H1 (cell line): ENCODE measurements around the gene SLC16A5. TPM values are rescaled to one million over a fixed set of nuclear protein-coding genes. Genes with fewer than 3 reads are reported as not detected.

ENCODE experiments used
- CTCF ChIA-PET: fragments of 300-600 bp; sonication (Branson Sonifier 250); formaldehyde crosslinking; loops from one replicate; lab custom pipeline; 2021; ENCODE audit not compliant: partially characterized antibody; lab: Charles Lee
- POLR2A ChIA-PET: fragments of 300-600 bp; sonication (Branson Sonifier 250); formaldehyde crosslinking; loops from one replicate; lab custom pipeline; 2021; ENCODE audit warnings: inconsistent platforms; ENCODE audit not compliant: partially characterized antibody; lab: Charles Lee
- DNase-seq, 2 experiments: peaks; one replicate each; pipeline versions ENCODE4 v3.0.0 to v3.0.0-alpha.2; 2010 to 2022; ENCODE audit warnings: low spot score in 2 of 2, low read depth in 1 of 2, mixed read lengths in 1 of 2
- FAIRE-seq: peaks from 2 replicates; lab custom pipeline; 2011; peaks lifted over from hg19 to GRCh38; lab: Jason Lieb, UNC
- H2AFZ ChIP-seq: 2 replicates; pipeline ENCODE4 v1.8.1; 2012; ENCODE audit warnings: low read length, inconsistent platforms
- H2AK5ac ChIP-seq: 2 replicates; pipeline ENCODE4 v1.6.1; 2013; ENCODE audit warnings: low read depth, low read length
- H2BK120ac ChIP-seq: replicated peaks from 2 replicates; pipeline ENCODE3; 2013; ENCODE audit warnings: low read depth, low read length, inconsistent platforms
- H2BK12ac ChIP-seq: 2 replicates; pipeline ENCODE4 v1.6.1; 2013; ENCODE audit warnings: low read depth, low read length
- H2BK15ac ChIP-seq: 2 replicates; pipeline ENCODE4 v1.6.1; 2013; ENCODE audit warnings: low read length
- H2BK20ac ChIP-seq: 2 replicates; pipeline ENCODE4 v1.6.1; 2013; ENCODE audit warnings: low read length
- H2BK5ac ChIP-seq: 2 replicates; pipeline ENCODE4 v1.6.1; 2013; ENCODE audit warnings: low read depth, low read length
- H3K14ac ChIP-seq: 2 replicates; pipeline ENCODE4 v1.6.1; 2013; ENCODE audit warnings: inconsistent platforms; ENCODE audit not compliant: insufficient read length
- H3K18ac ChIP-seq: 2 replicates; pipeline ENCODE4 v1.6.1; 2013; ENCODE audit warnings: low read length; ENCODE audit errors: extremely low read depth
- H3K23ac ChIP-seq: 2 replicates; pipeline ENCODE4 v1.6.1; 2013; ENCODE audit warnings: inconsistent platforms; ENCODE audit not compliant: insufficient read length
- H3K23me2 ChIP-seq: 2 replicates; pipeline ENCODE4 v1.6.1; 2013; ENCODE audit warnings: low read depth, low read length
- H3K27ac ChIP-seq: 2 replicates; pipeline ENCODE4 v1.6.1; 2011; ENCODE audit warnings: low read depth, low read length, inconsistent platforms
- H3K27me3 ChIP-seq, 4 experiments: replicated peaks in 1 of 4; 1 replicate in 1 of 4; 2 replicates in 3 of 4; pipeline versions ENCODE4 v1.6.1 to v1.8.1; 2011 to 2013; ENCODE audit warnings: low read length in 3 of 4, mild to moderate bottlenecking in 3 of 4, inconsistent platforms in 2 of 4, mixed read lengths in 2 of 4, moderate library complexity in 1 of 4; ENCODE audit not compliant: control insufficient read depth in 3 of 4, insufficient read depth in 3 of 4; ENCODE audit errors: extremely low read depth in 1 of 4
- H3K36me3 ChIP-seq, 4 experiments: 2 replicates each; pipeline versions ENCODE4 v1.6.1 to v1.8.1; 2011 to 2013; ENCODE audit warnings: mild to moderate bottlenecking in 4 of 4, low read length in 3 of 4, moderate library complexity in 2 of 4, control low read depth in 1 of 4, inconsistent platforms in 1 of 4; ENCODE audit not compliant: insufficient read depth in 4 of 4, control insufficient read depth in 2 of 4
- H3K4ac ChIP-seq: replicated peaks from 2 replicates; pipeline ENCODE3; 2013; ENCODE audit warnings: low read length, low read depth, mixed read lengths, inconsistent platforms; ENCODE audit not compliant: insufficient read length
- H3K4me1 ChIP-seq, 4 experiments: replicated peaks in 1 of 4; 1 replicate in 1 of 4; 2 replicates in 3 of 4; pipeline versions ENCODE4 v1.6.1 to v1.8.1; 2011 to 2013; ENCODE audit warnings: low read length in 3 of 4, inconsistent platforms in 2 of 4, mixed read lengths in 1 of 4; ENCODE audit not compliant: insufficient read depth in 4 of 4, control insufficient read depth in 3 of 4
- H3K4me2 ChIP-seq, 2 experiments: 2 replicates each; pipeline versions ENCODE4 v1.6.1 to v1.8.1; 2011 to 2013; ENCODE audit warnings: low read depth in 2 of 2, low read length in 2 of 2, control low read depth in 1 of 2, inconsistent platforms in 1 of 2, mild to moderate bottlenecking in 1 of 2; ENCODE audit not compliant: insufficient read depth in 1 of 2
- H3K4me3 ChIP-seq, 4 experiments: fragments of 200-600, 300-600 bp in 1 of 4; sonication (generic), shearing (Covaris generic), sonication (Bioruptor Twin) in 1 of 4; 2 replicates each; pipeline versions ENCODE4 v1.5.1 to v1.8.1; 2011 to 2016; ENCODE audit warnings: low read length in 4 of 4, low read depth in 3 of 4, control low read depth in 2 of 4, inconsistent platforms in 2 of 4, mild to moderate bottlenecking in 2 of 4, mixed read lengths in 1 of 4, moderate library complexity in 1 of 4; ENCODE audit not compliant: insufficient read depth in 2 of 4; ENCODE audit errors: extremely low read depth in 1 of 4
- H3K56ac ChIP-seq: replicated peaks from 2 replicates; pipeline ENCODE3; 2013; ENCODE audit warnings: low read depth, mild to moderate bottlenecking, mixed read lengths, low read length, inconsistent platforms; ENCODE audit not compliant: insufficient read length
- H3K79me1 ChIP-seq: 2 replicates; pipeline ENCODE4 v1.6.1; 2013; ENCODE audit warnings: low read depth, low read length, control low read depth
- H3K79me2 ChIP-seq, 2 experiments: 2 replicates each; pipeline versions ENCODE4 v1.6.1 to v1.8.1; 2012 to 2013; ENCODE audit warnings: low read length in 2 of 2, mild to moderate bottlenecking in 2 of 2, inconsistent platforms in 1 of 2; ENCODE audit not compliant: insufficient read depth in 2 of 2, control insufficient read depth in 1 of 2
- H3K9ac ChIP-seq, 4 experiments: replicated peaks in 1 of 4; 1 replicate in 1 of 4; 2 replicates in 3 of 4; pipeline versions ENCODE4 v1.6.1 to v1.8.1; 2011 to 2013; ENCODE audit warnings: low read depth in 3 of 4, low read length in 3 of 4, control low read depth in 2 of 4, mild to moderate bottlenecking in 2 of 4, moderate library complexity in 2 of 4, inconsistent platforms in 1 of 4; ENCODE audit errors: extremely low read depth in 1 of 4
- H3K9me3 ChIP-seq, 2 experiments: 2 replicates each; pipeline versions ENCODE4 v1.6.1 to v1.8.1; 2012 to 2013; ENCODE audit warnings: mild to moderate bottlenecking in 2 of 2, moderate library complexity in 2 of 2, control low read depth in 1 of 2, inconsistent platforms in 1 of 2, low read depth in 1 of 2, low read length in 1 of 2, mixed read lengths in 1 of 2; ENCODE audit not compliant: insufficient read depth in 2 of 2
- H4K20me1 ChIP-seq, 2 experiments: replicated peaks in 1 of 2; 2 replicates each; pipeline versions ENCODE3 to v1.8.1; 2011 to 2013; ENCODE audit warnings: inconsistent platforms in 2 of 2, low read length in 2 of 2, mild to moderate bottlenecking in 1 of 2; ENCODE audit not compliant: insufficient read depth in 2 of 2, control insufficient read depth in 1 of 2
- H4K5ac ChIP-seq: 2 replicates; pipeline ENCODE4 v1.6.1; 2013; ENCODE audit warnings: low read length, low read depth, mixed read lengths, inconsistent platforms; ENCODE audit not compliant: insufficient read length
- H4K8ac ChIP-seq: 2 replicates; pipeline ENCODE4 v1.8.0; 2013; ENCODE audit warnings: mild to moderate bottlenecking, moderate library complexity, low read length, inconsistent platforms; ENCODE audit not compliant: insufficient read depth; ENCODE audit errors: extremely low read depth
- H4K91ac ChIP-seq: replicated peaks from 2 replicates; pipeline ENCODE3; 2013; ENCODE audit warnings: low read length, mixed read lengths, inconsistent platforms; ENCODE audit not compliant: insufficient read length
- CHD1 ChIP-seq: IDR thresholded peaks from 2 replicates; pipeline ENCODE4 v1.6.1; 2012; ENCODE audit warnings: low read depth, low read length, improper control_type of control experiment
- CTCF ChIP-seq, 3 experiments: IDR thresholded peaks; 1 replicate in 2 of 3; 2 replicates in 1 of 3; pipeline versions ENCODE4 v1.5.1 to v1.6.1; 2011; ENCODE audit warnings: low read length in 3 of 3, mild to moderate bottlenecking in 3 of 3, inconsistent platforms in 2 of 3, low read depth in 1 of 3, moderate library complexity in 1 of 3; ENCODE audit not compliant: insufficient read depth in 1 of 3; ENCODE audit errors: control extremely low read depth in 1 of 3
- JUN ChIP-seq: IDR thresholded peaks from 2 replicates; pipeline ENCODE4 v1.6.1; 2011; ENCODE audit warnings: low read depth, mild to moderate bottlenecking, improper control_type of control experiment, low read length
- NANOG ChIP-seq: IDR thresholded peaks from 2 replicates; pipeline ENCODE4 v1.6.1; 2011; ENCODE audit warnings: low read length, low read depth, mild to moderate bottlenecking, inconsistent platforms; ENCODE audit not compliant: insufficient read depth, poor library complexity, severe bottlenecking
- POLR2A ChIP-seq, 2 experiments: IDR thresholded peaks; 1 replicate in 1 of 2; 2 replicates in 1 of 2; pipeline ENCODE4 v1.6.1; 2011; ENCODE audit warnings: low read depth in 2 of 2, low read length in 2 of 2, mild to moderate bottlenecking in 2 of 2; ENCODE audit errors: control extremely low read depth in 1 of 2
- POLR2AphosphoS5 ChIP-seq: IDR thresholded peaks from 2 replicates; pipeline ENCODE4 v1.6.1; 2011; ENCODE audit warnings: low read depth, low read length
- RFX5 ChIP-seq: IDR thresholded peaks from 2 replicates; pipeline ENCODE4 v1.6.1; 2011; ENCODE audit warnings: low read depth, low read length, improper control_type of control experiment, borderline replicate concordance
- TAF1 ChIP-seq: IDR thresholded peaks from 2 replicates; pipeline ENCODE4 v1.6.1; 2011; ENCODE audit warnings: mild to moderate bottlenecking, low read depth, low read length
- TCF12 ChIP-seq: IDR thresholded peaks from 2 replicates; pipeline ENCODE4 v1.6.1; 2011; ENCODE audit warnings: low read depth, mild to moderate bottlenecking, low read length
- TEAD4 ChIP-seq: IDR thresholded peaks from 2 replicates; pipeline ENCODE4 v1.6.1; 2012; ENCODE audit warnings: low read depth, low read length, inconsistent platforms, mixed read lengths
- YY1 ChIP-seq: IDR thresholded peaks from 2 replicates; pipeline ENCODE4 v1.6.1; 2011; ENCODE audit warnings: low read depth, mild to moderate bottlenecking, low read length
- WGBS, 2 experiments: shearing (Covaris generic) in 1 of 2; methylation state at CpG; one replicate each; pipeline versions ENCODE4 v1.1.6 to v1.1.7; 2013 to 2015; ENCODE audit warnings: low lambda C conversion rate in 2 of 2, mixed read lengths in 2 of 2, inconsistent platforms in 1 of 2, low coverage in 1 of 2, missing lambda C conversion rate in 1 of 2; ENCODE audit not compliant: insufficient replicate concordance in 2 of 2, insufficient coverage in 1 of 2, insufficient read length in 1 of 2; ENCODE audit errors: extremely low coverage in 1 of 2, missing lambda C conversion rate in 1 of 2; 5-methylcytosine and 5-hydroxymethylcytosine counted together
- polyA plus RNA-seq, 7 experiments: library from polyadenylated mRNA; depleted of rRNA in 3 of 7; stranded (reverse) in 5 of 7; unstranded in 2 of 7; fragments of >200 nt in 5 of 7; fragments of 200-250 nt in 2 of 7; gene quantifications; 1 replicate in 5 of 7; 2 replicates in 1 of 7; 4 replicates in 1 of 7; pipeline versions ENCODE4 v1.2.1 to v1.2.3, GENCODE V29; 2011 to 2013; ENCODE audit warnings: missing spikeins in 2 of 7, mixed read lengths in 2 of 7
- total RNA-seq: library from RNA; stranded (reverse); fragmentation: NEBNext Ultra II Directional; extraction: Animal tissue kit (Norgen Biotek cat#: 25700); gene quantifications from 2 replicates; pipeline ENCODE4 v1.2.1, GENCODE V29; 2021

Gene SLC16A5
- total and polyA plus RNA-seq, 2 of the 8 experiments (the other 6 are each of a cell fraction or from before 2014, with no cell fraction given): 17.1 to 34.7 TPM

DNA sequence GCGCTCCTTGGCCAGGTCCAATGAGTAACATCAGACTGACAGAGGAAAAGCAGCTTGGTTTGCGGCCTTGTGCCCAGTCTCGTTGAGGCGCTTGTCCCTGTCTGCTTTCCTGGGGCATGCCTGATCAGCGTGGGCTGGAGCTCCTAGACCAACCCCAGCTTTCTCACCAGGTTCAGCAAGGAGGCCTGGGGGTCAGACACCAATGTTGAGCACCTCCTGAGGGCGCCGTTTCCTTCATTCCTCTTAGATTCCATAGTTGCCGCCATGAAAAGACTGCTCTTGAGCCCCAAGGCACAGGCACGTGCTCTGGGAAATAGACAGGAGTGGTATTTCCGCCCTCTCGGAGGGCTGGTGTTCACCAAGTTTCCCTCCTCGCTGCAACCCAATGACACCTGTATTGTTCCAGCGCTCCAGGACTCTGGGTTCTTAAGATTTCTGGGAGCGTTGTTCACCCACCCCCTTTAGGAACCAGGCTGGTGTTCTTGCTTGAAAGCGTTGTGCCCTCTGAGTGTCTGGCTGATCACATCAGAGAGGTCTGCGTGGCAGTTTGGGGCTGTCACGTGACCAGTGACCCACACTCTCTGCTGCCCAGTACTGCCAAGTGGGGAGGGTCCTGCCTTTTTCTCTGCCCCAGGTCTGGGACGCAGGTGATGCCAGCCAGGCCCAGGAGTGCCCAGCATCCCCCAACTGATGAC lies 22.7 kb upstream of the SLC16A5 start:
- H4K8ac ChIP-seq: peak overlapping the region; percentile 29
- no peak overlapping the region for H3K27ac ChIP-seq
- no peak overlapping the region for H4K91ac ChIP-seq
- no peak overlapping the region for H2BK120ac ChIP-seq
- H3K79me2 ChIP-seq: no peaks in the 10 kb centered on the region
- no peak for DNase-seq
- H3K36me3 ChIP-seq: peaks cover 20 to 46% (median 38%) of the 10 kb centered on the region in 4 experiments
- 96% methylated on average over 18 of the region's 18 CpGs; no CpG with 5 or more reads in 1 of the 2 experiments for WGBS, 2 experiments
- no peak overlapping the region for H3K23ac ChIP-seq
- H2BK15ac ChIP-seq: 0 out of 2 replicates have a peak overlapping the region, but pooled peaks have one; percentile 61
- ChIA-PET CTCF (interaction anchor here (0.6 to 8.1 kb wide), 18 partner anchors 8 to 128 kb away, joined by 3 to 81 read pairs (median 7); no protein-coding TSS in a partner anchor), POLR2A (interaction anchor here (1.0 to 5.8 kb wide), 4 partner anchors 11 to 42 kb away, joined by 4 to 25 read pairs (median 6); no protein-coding TSS in a partner anchor)
- no peaks in the 10 kb centered on the region for H3K23me2 ChIP-seq
- no peak overlapping the region for H3K4me2 ChIP-seq
- H3K56ac ChIP-seq: no peak overlapping the region
- H4K20me1 ChIP-seq: peaks cover 0 to 7% of the 10 kb centered on the region in 2 experiments
- H2BK20ac ChIP-seq: no peak overlapping the region
- no peak overlapping the region for H2BK5ac ChIP-seq
- H3K18ac ChIP-seq: no peak overlapping the region
- no peak overlapping the region for H2AK5ac ChIP-seq
- no peaks in the 10 kb centered on the region for H3K27me3 ChIP-seq
- H3K9ac ChIP-seq: no peak overlapping the region
- peaks cover 2% of the 10 kb centered on the region; the same call in 1 of the 2 replicates for H3K79me1 ChIP-seq
- no peak overlapping the region for H2AFZ ChIP-seq
- no peaks in the 10 kb centered on the region for H3K9me3 ChIP-seq
- no peak overlapping the region for H4K5ac ChIP-seq
- no peak overlapping the region for H3K4ac ChIP-seq
- no peak overlapping the region for H3K4me3 ChIP-seq
- no peaks in the 10 kb centered on the region; a peak in 1 of 7 replicates for H3K4me1 ChIP-seq
- H3K14ac ChIP-seq: no peak overlapping the region
- H2BK12ac ChIP-seq: no peak overlapping the region
- FAIRE-seq: no peak
- no peak for TF ChIP-seq NANOG
- no peak for TF ChIP-seq RFX5
- no peak for TF ChIP-seq TCF12
- TF ChIP-seq TEAD4: no peak
- no peak for TF ChIP-seq POLR2AphosphoS5
- no peak for TF ChIP-seq POLR2A (IDR thresholded peaks at IDR 0.05; ENCODE audit: control extremely low read depth in 1 of 2, low read depth in 2 of 2, low read length in 2 of 2)
- TF ChIP-seq CTCF (IDR thresholded peaks at IDR 0.05; ENCODE audit: control extremely low read depth in 1 of 3, insufficient read depth in 1 of 3, low read depth in 1 of 3, low read length in 3 of 3): peak; percentile 39 to 56 (median 47)
- no peak for TF ChIP-seq JUN
- TF ChIP-seq TAF1: no peak
- TF ChIP-seq YY1: no peak
- TF ChIP-seq CHD1: no peak
